HEK293 (cell line): ENCODE measurements around the gene PITX1.

ENCODE experiments used
- CTCF ChIA-PET: fragments of 350-600 bp; formaldehyde crosslinking; extraction: SDS; loops from one replicate; lab custom pipeline; 2021; ENCODE audit warnings: antibody characterized with exemption; lab: Yijun Ruan, JAX
- POLR2A ChIA-PET: fragments of 300-600 bp; formaldehyde crosslinking; extraction: SDS; loops from one replicate; lab custom pipeline; 2020; ENCODE audit warnings: antibody characterized with exemption, inconsistent platforms; lab: Yijun Ruan, JAX
- H3K27ac ChIP-seq: fragments of 200-500 bp; sonication (Bioruptor generic); 2 replicates; pipeline ENCODE4 v1.5.1; 2014; ENCODE audit warnings: low read depth, low read length, control low read depth, inconsistent platforms; ENCODE audit errors: extremely low read depth
- H3K36me3 ChIP-seq, 2 experiments: fragments of 200-500 bp in 1 of 2; sonication (Bioruptor generic) in 1 of 2; 1 replicate in 1 of 2; 2 replicates in 1 of 2; pipeline ENCODE4 v1.5.1; 2014 to 2017; ENCODE audit warnings: inconsistent platforms in 2 of 2, low read length in 2 of 2; ENCODE audit not compliant: control insufficient read depth in 2 of 2, insufficient read depth in 1 of 2
- H3K4me1 ChIP-seq: fragments of 200-500 bp; sonication (Bioruptor generic); 2 replicates; pipeline ENCODE4 v1.5.1; 2014; ENCODE audit warnings: mild to moderate bottlenecking, low read length, inconsistent platforms; ENCODE audit not compliant: control insufficient read depth, insufficient read depth
- H3K4me3 ChIP-seq: 2 replicates; pipeline ENCODE4 v1.5.1; 2011; ENCODE audit warnings: low read depth, mild to moderate bottlenecking, control low read depth, low read length, moderate library complexity
- H3K9me3 ChIP-seq: fragments of 200-500 bp; sonication (Bioruptor generic); 2 replicates; pipeline ENCODE4 v1.5.1; 2014; ENCODE audit warnings: low read depth, low read length, inconsistent platforms; ENCODE audit not compliant: control insufficient read depth, insufficient read depth
- ELK4 ChIP-seq: IDR thresholded peaks from 2 replicates; pipeline ENCODE4 v1.6.1; 2011; ENCODE audit warnings: mild to moderate bottlenecking, low read depth, low read length, borderline replicate concordance
- FEZF1 ChIP-seq: fragments of 450-650 bp; formaldehyde crosslinking; IDR thresholded peaks from 2 replicates; pipeline ENCODE4 v1.5.1; 2016; ENCODE audit warnings: missing biosample characterization, missing genetic modification characterization
- GLIS1 ChIP-seq: fragments of 450-650 bp; formaldehyde crosslinking; IDR thresholded peaks from 2 replicates; pipeline ENCODE4 v1.5.1; 2016; ENCODE audit warnings: missing biosample characterization, missing genetic modification characterization
- HOXD13 ChIP-seq: sonication (generic); formaldehyde crosslinking; IDR thresholded peaks from 2 replicates; pipeline ENCODE4 v1.8.0; 2022; ENCODE audit warnings: missing genetic modification reagents, borderline replicate concordance
- OVOL3 ChIP-seq: fragments of 450-650 bp; formaldehyde crosslinking; IDR thresholded peaks from 2 replicates; pipeline ENCODE4 v1.5.1; 2016; ENCODE audit warnings: missing biosample characterization, missing genetic modification characterization
- REST ChIP-seq: fragments of 450-650 bp; formaldehyde crosslinking; IDR thresholded peaks from 2 replicates; pipeline ENCODE4 v1.5.1; 2016; ENCODE audit warnings: missing biosample characterization, missing genetic modification characterization
- TCF7L2 ChIP-seq: IDR thresholded peaks from 2 replicates; pipeline ENCODE4 v1.6.1; 2011; ENCODE audit warnings: low read depth, mild to moderate bottlenecking, inconsistent platforms, low read length, moderate library complexity, borderline replicate concordance
- ZBTB1 ChIP-seq: fragments of 450-650 bp; formaldehyde crosslinking; IDR thresholded peaks from 2 replicates; pipeline ENCODE4 v1.5.1; 2016; ENCODE audit warnings: missing biosample characterization, missing genetic modification characterization
- ZBTB6 ChIP-seq: fragments of 450-650 bp; formaldehyde crosslinking; IDR thresholded peaks from 2 replicates; pipeline ENCODE4 v1.5.1; 2017; ENCODE audit warnings: missing biosample characterization, missing genetic modification characterization
- ZFHX2 ChIP-seq: fragments of 450-650 bp; formaldehyde crosslinking; conservative IDR thresholded peaks from 2 replicates; pipeline ENCODE4 v1.5.1; 2016; ENCODE audit warnings: missing biosample characterization, missing genetic modification characterization
- ZFP37 ChIP-seq: fragments of 450-650 bp; formaldehyde crosslinking; IDR thresholded peaks from 2 replicates; pipeline ENCODE4 v1.5.1; 2016; ENCODE audit warnings: missing biosample characterization, missing genetic modification characterization
- ZNF10 ChIP-seq: fragments of 450-650 bp; formaldehyde crosslinking; IDR thresholded peaks from 2 replicates; pipeline ENCODE4 v1.5.1; 2017; ENCODE audit warnings: missing biosample characterization, missing genetic modification characterization
- ZNF174 ChIP-seq: fragments of 450-650 bp; formaldehyde crosslinking; IDR thresholded peaks from 2 replicates; pipeline ENCODE4 v1.5.0; 2017; ENCODE audit warnings: missing biosample characterization, mild to moderate bottlenecking, missing genetic modification characterization
- ZNF350 ChIP-seq: fragments of 450-650 bp; formaldehyde crosslinking; IDR thresholded peaks from 2 replicates; pipeline ENCODE4 v1.5.0; 2017; ENCODE audit warnings: missing biosample characterization, mild to moderate bottlenecking, missing genetic modification characterization
- ZNF366 ChIP-seq: fragments of 450-650 bp; formaldehyde crosslinking; conservative IDR thresholded peaks from 2 replicates; pipeline ENCODE4 v1.5.1; 2016; ENCODE audit warnings: missing biosample characterization, missing genetic modification characterization
- ZNF561 ChIP-seq: fragments of 450-650 bp; IDR thresholded peaks from 2 replicates; pipeline ENCODE4 v1.5.1; 2018; ENCODE audit warnings: missing biosample characterization, missing genetic modification characterization, borderline replicate concordance
- ZNF621 ChIP-seq: fragments of 450-650 bp; formaldehyde crosslinking; IDR thresholded peaks from 2 replicates; pipeline ENCODE4 v1.5.1; 2017; ENCODE audit warnings: missing biosample characterization, missing genetic modification characterization
- ZNF645 ChIP-seq: fragments of 450-650 bp; formaldehyde crosslinking; IDR thresholded peaks from 2 replicates; pipeline ENCODE4; 2016; ENCODE audit warnings: missing biosample characterization, missing genetic modification characterization
- ZNF660 ChIP-seq: fragments of 450-650 bp; IDR thresholded peaks from 2 replicates; pipeline ENCODE4 v1.5.1; 2018; ENCODE audit warnings: missing biosample characterization, mild to moderate bottlenecking, missing genetic modification characterization
- ZNF76 ChIP-seq: fragments of 450-650 bp; formaldehyde crosslinking; IDR thresholded peaks from 2 replicates; pipeline ENCODE4; 2016; ENCODE audit warnings: low read depth, missing biosample characterization, missing genetic modification characterization, borderline replicate concordance
- ZNF837 ChIP-seq: fragments of 450-650 bp; formaldehyde crosslinking; IDR thresholded peaks from 2 replicates; pipeline ENCODE4 v1.5.1; 2016; ENCODE audit warnings: missing biosample characterization, missing genetic modification characterization

PITX1 gene

GRCh38 chr5:135050244-135050767 is 16.3 kb upstream of the PITX1 start:
- no peak for TF ChIP-seq ZBTB1 (tag by site-specific recombination)
- no peak for TF ChIP-seq ZNF174 (tag by site-specific recombination)
- TF ChIP-seq FEZF1 (tag by site-specific recombination), result no peak
- no peak for TF ChIP-seq OVOL3 (tag by site-specific recombination)
- no peak for TF ChIP-seq ZNF561
- no peak for TF ChIP-seq REST
- H3K4me1 ChIP-seq, result no peaks in the 10 kb centered on the region
- CTCF ChIA-PET, result no interaction called here
- H3K9me3 ChIP-seq, result no peaks in the 10 kb centered on the region
- H3K36me3 ChIP-seq, result no peaks in the 10 kb centered on the region
- H3K27ac ChIP-seq, result no peak overlapping the region
- H3K4me3 ChIP-seq, result no peak overlapping the region
- POLR2A ChIA-PET, result no interaction called here

- H3K9me3 ChIP-seq, result no peaks in the 10 kb centered on the region
- CTCF ChIA-PET, result interaction anchor here (0.6 kb wide), 1 partner anchor 447 kb away, joined by 3 read pairs; no protein-coding TSS in a partner anchor
- TF ChIP-seq ZFHX2 (tag by site-specific recombination) (0 out of 2 replicates have a peak, but pooled peaks have one; percentile 16), ZNF645 (tag by site-specific recombination) (no peak)
- TF ChIP-seq, all 188 proteins: peak for 1
- Histone ChIP-seq H3K4me3 (no peak overlapping the region), H3K27ac (no peak overlapping the region), H3K36me3 (no peaks in the 10 kb centered on the region), H3K4me1 (no peaks in the 10 kb centered on the region)
- POLR2A ChIA-PET, result no interaction called here
Observed at GRCh38 chr5:135048930-135049329, 14.9 kb upstream of the PITX1 start.

GRCh38 chr5:135048286-135048685 is 14.3 kb upstream of the PITX1 start:
- no peaks in the 10 kb centered on the region for H3K36me3 ChIP-seq
- H3K27ac ChIP-seq, result no peak overlapping the region
- ChIA-PET POLR2A (interaction anchor here (0.5 to 1.0 kb wide), 2 partner anchors 9 to 701 kb away, joined by 4 read pairs; no protein-coding TSS in a partner anchor), CTCF (interaction anchor here (1.0 to 1.6 kb wide), 2 partner anchors 8 to 11 kb away, joined by 3 to 5 read pairs; no protein-coding TSS in a partner anchor)
- H3K4me3 ChIP-seq, result no peak overlapping the region
- H3K9me3 ChIP-seq, result no peaks in the 10 kb centered on the region
- no peaks in the 10 kb centered on the region for H3K4me1 ChIP-seq
- TF ChIP-seq HOXD13 (no peak), GLIS1 (peak; percentile 44)

- H3K4me3 ChIP-seq, result no peak overlapping the region
- no peaks in the 10 kb centered on the region for H3K9me3 ChIP-seq
- no peak for TF ChIP-seq ZNF366 (tag by site-specific recombination)
- no peak for TF ChIP-seq ZNF837 (tag by site-specific recombination)
- no peak for TF ChIP-seq ZNF10 (tag by site-specific recombination)
- no peak for TF ChIP-seq ZNF660 (tag by site-specific recombination)
- TF ChIP-seq ZNF350 (tag by site-specific recombination), result no peak
- no peak for TF ChIP-seq ZNF621 (tag by site-specific recombination)
- no peak for TF ChIP-seq ZBTB6
- no peak for TF ChIP-seq TCF7L2
- TF ChIP-seq ZFP37, result no peak
- TF ChIP-seq ELK4, result no peak
- TF ChIP-seq ZNF76 (tag by site-specific recombination), result no peak
- H3K4me1 ChIP-seq, result no peaks in the 10 kb centered on the region
- H3K36me3 ChIP-seq, result no peaks in the 10 kb centered on the region
- ChIA-PET POLR2A (interaction anchor here (1.0 kb wide), 1 partner anchor 8 kb away, joined by 4 read pairs; no protein-coding TSS in a partner anchor), CTCF (interaction anchor here (1.0 to 1.6 kb wide), 2 partner anchors 9 to 12 kb away, joined by 3 to 5 read pairs; no protein-coding TSS in a partner anchor)
- H3K27ac ChIP-seq, result no peak overlapping the region
Observed at GRCh38 chr5:135047347-135047695, 13.3 kb upstream of the PITX1 start.
